ENCODE data around the gene RRP12. TPM values are rescaled to one million over a fixed set of nuclear protein-coding genes. Genes with fewer than 3 reads are reported as not detected.

The RRP12 gene
- total RNA-seq, 1 donor from 2014 or later = 41.6 TPM

GRCh38 chr10:97319671-97320479 is 81.3 kb downstream of the RRP12 start:
- Mint-ChIP-seq H3K36me3 (no peaks in the 10 kb centered on the region), H3K4me1 (ENCODE audit: unreplicated experiment) (peaks cover 18% of the 10 kb centered on the region), H3K27me3 (peaks cover 53% of the 10 kb centered on the region), H3K4me3 (peak overlapping the region; percentile 87), H3K9me3 (no peaks in the 10 kb centered on the region), H3K27ac (peak overlapping the region; percentile 77)
- no peak for TF ChIP-seq CTCF (conservative IDR thresholded peaks at IDR 0.05)
- peak; percentile 76 for DNase-seq (ENCODE audit: extremely low spot score, unreplicated experiment)

GRCh38 chr10:97318772-97319651 is 82.1 kb downstream of the RRP12 start, which contains the start of gene FRAT1:
Gene FRAT1 (plus strand): TSS chr10:97319271. CDS start chr10:97319454, 183 bp downstream.
- Mint-ChIP-seq H3K27ac (peak within 1 kb of the TSS; percentile 99), H3K27me3 (peaks cover 53% of the 10 kb centered on the region)
- DNase-seq (ENCODE audit: extremely low spot score, unreplicated experiment) = peak; percentile 92

GRCh38 chr10:97314671-97315070 is 86.5 kb downstream of the RRP12 start:
- no peak overlapping the region for H3K4me3 Mint-ChIP-seq
- H3K4me1 Mint-ChIP-seq (ENCODE audit: unreplicated experiment) = peaks cover 5% of the 10 kb centered on the region
- no peaks in the 10 kb centered on the region for H3K9me3 Mint-ChIP-seq
- H3K36me3 Mint-ChIP-seq = no peaks in the 10 kb centered on the region
- no peak for TF ChIP-seq CTCF (conservative IDR thresholded peaks at IDR 0.05)
- H3K27ac Mint-ChIP-seq = no peak overlapping the region
- no peak for DNase-seq (ENCODE audit: extremely low spot score, unreplicated experiment)
- H3K27me3 Mint-ChIP-seq = peaks cover 19% of the 10 kb centered on the region

More at GRCh38 chr10:97318772-97319651, 82.1 kb downstream of the RRP12 start, which contains the start of gene FRAT1:
- H3K4me1 Mint-ChIP-seq (ENCODE audit: unreplicated experiment) = peaks cover 18% of the 10 kb centered on the region
- H3K4me3 Mint-ChIP-seq = peak within 1 kb of the TSS; percentile 93
- TF ChIP-seq CTCF (conservative IDR thresholded peaks at IDR 0.05) = no peak
- H3K36me3 Mint-ChIP-seq = no peaks in the 10 kb centered on the region
- H3K9me3 Mint-ChIP-seq = no peaks in the 10 kb centered on the region

- Mint-ChIP-seq H3K36me3 (no peaks in the 10 kb centered on the region), H3K27me3 (peaks cover 12% of the 10 kb centered on the region), H3K4me1 (ENCODE audit: unreplicated experiment) (no peaks in the 10 kb centered on the region), H3K4me3 (no peak overlapping the region), H3K27ac (no peak overlapping the region), H3K9me3 (no peaks in the 10 kb centered on the region)
- no peak for TF ChIP-seq CTCF (conservative IDR thresholded peaks at IDR 0.05)
- no peak for DNase-seq (ENCODE audit: extremely low spot score, unreplicated experiment)
Observed at GRCh38 chr10:97312897-97313296, 88.2 kb downstream of the RRP12 start.

GRCh38 chr10:97311111-97311626 is 90.0 kb downstream of the RRP12 start:
- H3K36me3 Mint-ChIP-seq = no peaks in the 10 kb centered on the region
- no peak overlapping the region for H3K4me3 Mint-ChIP-seq

More at GRCh38 chr10:97311111-97311626, 90.0 kb downstream of the RRP12 start:
- TF ChIP-seq CTCF (conservative IDR thresholded peaks at IDR 0.05) = no peak
- Mint-ChIP-seq H3K27me3 (peaks cover 9% of the 10 kb centered on the region), H3K27ac (no peak overlapping the region), H3K9me3 (no peaks in the 10 kb centered on the region), H3K4me1 (ENCODE audit: unreplicated experiment) (no peaks in the 10 kb centered on the region)
- no peak for DNase-seq (ENCODE audit: extremely low spot score, unreplicated experiment)
